Colonic mucosa (tissue), 4 donors: ENCODE data around the gene SULT1B1. TPM values are rescaled to one million over a fixed set of nuclear protein-coding genes. Genes with fewer than 3 reads are reported as not detected.

ENCODE experiments used
- DNase-seq: peaks from one replicate; pipeline ENCODE4 v3.0.0-alpha.2; 2020
- H3K27ac ChIP-seq: fragments of 200-600 bp; one replicate; pipeline ENCODE4 v1.8.0; 2021
- H3K27me3 ChIP-seq: fragments of 200-600 bp; one replicate; pipeline ENCODE4 v1.8.0; 2021
- H3K36me3 ChIP-seq: fragments of 200-600 bp; one replicate; pipeline ENCODE4 v1.8.0; 2021
- H3K4me1 ChIP-seq: fragments of 200-600 bp; one replicate; pipeline ENCODE4 v1.8.0; 2021; ENCODE audit warnings: mild to moderate bottlenecking
- H3K4me3 ChIP-seq: fragments of 200-600 bp; one replicate; pipeline ENCODE4 v1.8.0; 2021
- H3K9ac ChIP-seq, 2 donors: one replicate each; pipeline ENCODE4 v1.7.0; 2013; ENCODE audit warnings: control low read depth in 2 of 2, low read depth in 2 of 2, low read length in 2 of 2
- H3K9me3 ChIP-seq: fragments of 200-600 bp; one replicate; pipeline ENCODE4 v1.8.0; 2021
- CTCF ChIP-seq: fragments of 200-600 bp; IDR thresholded peaks from one replicate; pipeline ENCODE4 v1.8.0; 2022; ENCODE audit warnings: antibody characterized with exemption, mild to moderate bottlenecking
- intact Hi-C: fragments of 100-400 bp; cut with DNase I; formaldehyde crosslinking; loops from one replicate; pipeline ENCODE4 v1.14.1; 2022
- total RNA-seq, 2 donors: library from RNA; stranded (reverse); fragmentation: NEBNext Ultra II Directional in 1 of 2; extraction: Animal tissue kit (Norgen Biotek cat#: 25700) in 1 of 2; gene quantifications; one replicate each; pipeline ENCODE4 v1.2.1, GENCODE V29; 2021
- donor health status: healthy.
- donor health status: DM: no; HTN: no; CAD: no.
- donor health status: DM: no; HTN: no; CAD: no.

The SULT1B1 gene
- 100 to 1,000 TPM; 129 to 323 TPM for total RNA-seq

- H3K27me3 ChIP-seq, result no peaks in the 10 kb centered on the region
- peak within 1 kb of the TSS; percentile 79 for H3K27ac ChIP-seq
- H3K4me3 ChIP-seq, result peak within 1 kb of the TSS; percentile 24
- no peaks in the 10 kb centered on the region for H3K9me3 ChIP-seq
- H3K4me1 ChIP-seq, result peaks cover 5% of the 10 kb centered on the region
- H3K9ac ChIP-seq, result peak within 1 kb of the TSS in 1 of 2 donors; percentile 83
- TF ChIP-seq CTCF, result no peak
- no peaks in the 10 kb centered on the region for H3K36me3 ChIP-seq
- peak; percentile 85 for DNase-seq
- intact Hi-C loops, result no loop called here
These were observed at the start of gene SULT1B1 for GRCh38 chr4:69760455-69760854. TSS of gene SULT1B1 (minus strand) at chr4:69760620. CDS start at chr4:69755217, 5,403 bp downstream.

- Histone ChIP-seq H3K4me3 (no peak overlapping the region), H3K27ac (no peak overlapping the region), H3K4me1 (no peaks in the 10 kb centered on the region), H3K27me3 (no peaks in the 10 kb centered on the region), H3K9me3 (no peaks in the 10 kb centered on the region), H3K36me3 (no peaks in the 10 kb centered on the region), H3K9ac (no peak overlapping the region)
- intact Hi-C loops, result no loop called here
- no peak for TF ChIP-seq CTCF
- DNase-seq, result no peak
These were observed 40.2 kb upstream of the SULT1B1 start for GRCh38 chr4:69800599-69800998.

GRCh38 chr4:69799337-69799736 is 38.9 kb upstream of the SULT1B1 start:
- no peak for DNase-seq
- no peaks in the 10 kb centered on the region for H3K9me3 ChIP-seq
- no peak overlapping the region for H3K9ac ChIP-seq
- no peaks in the 10 kb centered on the region for H3K4me1 ChIP-seq
- no peak overlapping the region for H3K4me3 ChIP-seq
- H3K27me3 ChIP-seq, result no peaks in the 10 kb centered on the region
- no peak overlapping the region for H3K27ac ChIP-seq
- no peak for TF ChIP-seq CTCF
- intact Hi-C loops, result no loop called here
- H3K36me3 ChIP-seq, result no peaks in the 10 kb centered on the region

GRCh38 chr4:69793732-69794131 is 33.3 kb upstream of the SULT1B1 start:
- no peaks in the 10 kb centered on the region for H3K9me3 ChIP-seq
- DNase-seq, result no peak
- no peak overlapping the region for H3K27ac ChIP-seq
- H3K36me3 ChIP-seq, result no peaks in the 10 kb centered on the region
- no peaks in the 10 kb centered on the region for H3K4me1 ChIP-seq
- H3K9ac ChIP-seq, result no peak overlapping the region
- H3K27me3 ChIP-seq, result no peaks in the 10 kb centered on the region
- no peak for TF ChIP-seq CTCF
- no peak overlapping the region for H3K4me3 ChIP-seq
- intact Hi-C loops, result no loop called here

- intact Hi-C loops, result no loop called here
- no peaks in the 10 kb centered on the region for H3K4me1 ChIP-seq
- H3K27ac ChIP-seq, result no peak overlapping the region
- no peaks in the 10 kb centered on the region for H3K36me3 ChIP-seq
- no peaks in the 10 kb centered on the region for H3K27me3 ChIP-seq
- H3K9me3 ChIP-seq, result no peaks in the 10 kb centered on the region
- no peak for TF ChIP-seq CTCF
- no peak overlapping the region for H3K4me3 ChIP-seq
- DNase-seq, result no peak
- no peak overlapping the region for H3K9ac ChIP-seq
These were observed 27.5 kb upstream of the SULT1B1 start for GRCh38 chr4:69787879-69788278.

- H3K36me3 ChIP-seq, result no peaks in the 10 kb centered on the region
- H3K4me1 ChIP-seq, result no peaks in the 10 kb centered on the region
- H3K4me3 ChIP-seq, result no peak overlapping the region
- no peak overlapping the region for H3K27ac ChIP-seq
- no peaks in the 10 kb centered on the region for H3K9me3 ChIP-seq
- H3K9ac ChIP-seq, result no peak overlapping the region
- no peaks in the 10 kb centered on the region for H3K27me3 ChIP-seq
- no peak for DNase-seq
- TF ChIP-seq CTCF, result no peak
- intact Hi-C loops, result no loop called here
These were observed 26.1 kb upstream of the SULT1B1 start for GRCh38 chr4:69786547-69786946.
